Measurements from ENCODE around the gene TCF7L1.

DNA sequence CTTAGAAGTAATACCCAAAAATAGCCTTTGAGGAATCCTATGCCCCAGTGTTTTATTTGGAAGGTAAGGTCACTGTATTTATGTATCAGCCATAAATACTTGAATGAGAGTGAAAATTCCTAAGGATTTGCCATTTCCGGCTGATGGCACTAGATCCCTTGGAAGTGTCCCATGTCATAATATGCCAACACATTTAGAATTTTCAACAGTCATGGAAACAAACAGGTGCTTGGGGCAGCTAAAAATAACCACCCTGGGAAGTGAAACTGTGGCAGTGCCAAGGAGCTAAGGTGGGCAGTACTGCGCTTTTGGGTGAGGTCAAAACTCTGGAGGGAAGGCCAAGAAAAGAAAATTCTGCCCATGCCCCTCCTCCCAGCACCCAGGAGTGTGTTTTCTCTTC lies 80.2 kb downstream of the TCF7L1 start:
- TF ChIP-seq, protein P1, sequence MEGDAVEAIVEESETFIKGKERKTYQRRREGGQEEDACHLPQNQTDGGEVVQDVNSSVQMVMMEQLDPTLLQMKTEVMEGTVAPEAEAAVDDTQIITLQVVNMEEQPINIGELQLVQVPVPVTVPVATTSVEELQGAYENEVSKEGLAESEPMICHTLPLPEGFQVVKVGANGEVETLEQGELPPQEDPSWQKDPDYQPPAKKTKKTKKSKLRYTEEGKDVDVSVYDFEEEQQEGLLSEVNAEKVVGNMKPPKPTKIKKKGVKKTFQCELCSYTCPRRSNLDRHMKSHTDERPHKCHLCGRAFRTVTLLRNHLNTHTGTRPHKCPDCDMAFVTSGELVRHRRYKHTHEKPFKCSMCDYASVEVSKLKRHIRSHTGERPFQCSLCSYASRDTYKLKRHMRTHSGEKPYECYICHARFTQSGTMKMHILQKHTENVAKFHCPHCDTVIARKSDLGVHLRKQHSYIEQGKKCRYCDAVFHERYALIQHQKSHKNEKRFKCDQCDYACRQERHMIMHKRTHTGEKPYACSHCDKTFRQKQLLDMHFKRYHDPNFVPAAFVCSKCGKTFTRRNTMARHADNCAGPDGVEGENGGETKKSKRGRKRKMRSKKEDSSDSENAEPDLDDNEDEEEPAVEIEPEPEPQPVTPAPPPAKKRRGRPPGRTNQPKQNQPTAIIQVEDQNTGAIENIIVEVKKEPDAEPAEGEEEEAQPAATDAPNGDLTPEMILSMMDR (IDR thresholded peaks at IDR 0.05) = no peak
- TF ChIP-seq POLR2AphosphoS5 (IDR thresholded peaks at IDR 0.05) = no peak
